ENCODE data around the gene KCNQ1OT1. TPM values are rescaled to one million over a fixed set of nuclear protein-coding genes. Genes with fewer than 3 reads are reported as not detected.

Gene KCNQ1OT1
- total and polyA plus RNA-seq, 4 donors = 0.05 to 4.9 (median 0.61) TPM

GRCh38 chr11:2580571-2581001 is 119.2 kb downstream of the KCNQ1OT1 start:
- H3K9me3 ChIP-seq (ENCODE audit: control insufficient read depth in 4 of 4, low read length in 3 of 4) = no peaks in the 10 kb centered on the region
- DNase-seq (ENCODE audit: low spot score) = no peak
- no peaks in the 10 kb centered on the region for H3K27me3 ChIP-seq (ENCODE audit: control insufficient read depth in 4 of 4, insufficient read depth in 4 of 4, low read length in 3 of 4)
- no peaks in the 10 kb centered on the region for H3K36me3 ChIP-seq (ENCODE audit: control insufficient read depth in 4 of 4, insufficient read depth in 3 of 4, low read depth in 1 of 4, low read length in 3 of 4)
- no peak overlapping the region for H3K27ac ChIP-seq (ENCODE audit: low read depth in 1 of 2, low read length in 2 of 2)
- no peaks in the 10 kb centered on the region for H3K4me1 ChIP-seq (ENCODE audit: control insufficient read depth in 4 of 4, insufficient read depth in 4 of 4, low read length in 3 of 4)
- no peak overlapping the region for H3K4me3 ChIP-seq (ENCODE audit: low read depth in 1 of 3, low read length in 3 of 3)
- H3K9ac ChIP-seq (ENCODE audit: low read depth in 1 of 2, low read length in 2 of 2) = no peak overlapping the region
- TF ChIP-seq FOXA1 (IDR thresholded peaks at IDR 0.05) (no peak), RXRA (IDR thresholded peaks at IDR 0.05) (no peak), RAD21 (IDR thresholded peaks at IDR 0.05) (no peak), ZBTB33 (IDR thresholded peaks at IDR 0.05) (no peak), SP1 (IDR thresholded peaks at IDR 0.05) (no peak), ATF3 (IDR thresholded peaks at IDR 0.05) (no peak), TAF1 (conservative IDR thresholded peaks at IDR 0.05) (no peak), FOXA2 (IDR thresholded peaks at IDR 0.05) (no peak)
- TF ChIP-seq, protein P1, sequence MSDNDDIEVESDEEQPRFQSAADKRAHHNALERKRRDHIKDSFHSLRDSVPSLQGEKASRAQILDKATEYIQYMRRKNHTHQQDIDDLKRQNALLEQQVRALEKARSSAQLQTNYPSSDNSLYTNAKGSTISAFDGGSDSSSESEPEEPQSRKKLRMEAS (IDR thresholded peaks at IDR 0.05) = no peak
- TF ChIP-seq, protein P2, sequence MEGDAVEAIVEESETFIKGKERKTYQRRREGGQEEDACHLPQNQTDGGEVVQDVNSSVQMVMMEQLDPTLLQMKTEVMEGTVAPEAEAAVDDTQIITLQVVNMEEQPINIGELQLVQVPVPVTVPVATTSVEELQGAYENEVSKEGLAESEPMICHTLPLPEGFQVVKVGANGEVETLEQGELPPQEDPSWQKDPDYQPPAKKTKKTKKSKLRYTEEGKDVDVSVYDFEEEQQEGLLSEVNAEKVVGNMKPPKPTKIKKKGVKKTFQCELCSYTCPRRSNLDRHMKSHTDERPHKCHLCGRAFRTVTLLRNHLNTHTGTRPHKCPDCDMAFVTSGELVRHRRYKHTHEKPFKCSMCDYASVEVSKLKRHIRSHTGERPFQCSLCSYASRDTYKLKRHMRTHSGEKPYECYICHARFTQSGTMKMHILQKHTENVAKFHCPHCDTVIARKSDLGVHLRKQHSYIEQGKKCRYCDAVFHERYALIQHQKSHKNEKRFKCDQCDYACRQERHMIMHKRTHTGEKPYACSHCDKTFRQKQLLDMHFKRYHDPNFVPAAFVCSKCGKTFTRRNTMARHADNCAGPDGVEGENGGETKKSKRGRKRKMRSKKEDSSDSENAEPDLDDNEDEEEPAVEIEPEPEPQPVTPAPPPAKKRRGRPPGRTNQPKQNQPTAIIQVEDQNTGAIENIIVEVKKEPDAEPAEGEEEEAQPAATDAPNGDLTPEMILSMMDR (IDR thresholded peaks at IDR 0.05; ENCODE audit: low read depth, low read length, missing input control) = no peak
- 92% methylated on average over 13 of the region's 13 CpGs for WGBS

DNA sequence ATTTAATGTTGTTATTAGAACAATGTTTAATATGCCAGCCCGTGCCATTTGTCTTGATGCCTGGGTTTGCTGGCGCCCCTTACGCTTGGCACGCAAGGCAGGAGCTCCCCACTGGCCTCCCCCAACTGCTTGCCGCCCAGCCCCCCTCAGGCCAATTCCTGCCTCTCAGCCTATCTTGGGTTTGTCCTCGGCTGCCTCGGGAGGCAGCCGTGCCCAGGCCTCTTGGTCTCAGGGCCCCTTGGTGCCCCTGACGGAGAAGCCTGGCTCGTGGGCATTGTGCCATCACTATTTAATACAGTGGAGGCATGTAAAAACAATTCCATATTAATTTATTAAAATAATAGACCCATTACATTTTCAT is 119.8 kb downstream of the KCNQ1OT1 start:
- WGBS = 87% methylated on average over 10 of the region's 10 CpGs
- Histone ChIP-seq H3K9ac (ENCODE audit: low read depth in 1 of 2, low read length in 2 of 2) (no peak overlapping the region), H3K4me3 (ENCODE audit: low read depth in 1 of 3, low read length in 3 of 3) (no peak overlapping the region), H3K27ac (ENCODE audit: low read depth in 1 of 2, low read length in 2 of 2) (no peak overlapping the region), H3K27me3 (ENCODE audit: control insufficient read depth in 4 of 4, insufficient read depth in 4 of 4, low read length in 3 of 4) (no peaks in the 10 kb centered on the region), H3K36me3 (ENCODE audit: control insufficient read depth in 4 of 4, insufficient read depth in 3 of 4, low read depth in 1 of 4, low read length in 3 of 4) (no peaks in the 10 kb centered on the region), H3K9me3 (ENCODE audit: control insufficient read depth in 4 of 4, low read length in 3 of 4) (no peaks in the 10 kb centered on the region), H3K4me1 (ENCODE audit: control insufficient read depth in 4 of 4, insufficient read depth in 4 of 4, low read length in 3 of 4) (no peaks in the 10 kb centered on the region)
- no peak for DNase-seq (ENCODE audit: low spot score)
- TF ChIP-seq, protein P1 (IDR thresholded peaks at IDR 0.05) = no peak
- no peak for TF ChIP-seq EGR1 (IDR thresholded peaks at IDR 0.05; ENCODE audit: low read depth in 2 of 2)
- TF ChIP-seq FOXA1 (IDR thresholded peaks at IDR 0.05) = no peak
- TF ChIP-seq, protein P2 (IDR thresholded peaks at IDR 0.05; ENCODE audit: low read depth, low read length, missing input control) = no peak
- no peak for TF ChIP-seq HNF4G (IDR thresholded peaks at IDR 0.05)
- no peak for TF ChIP-seq NR2F2 (IDR thresholded peaks at IDR 0.05)
- no peak for TF ChIP-seq REST (IDR thresholded peaks at IDR 0.05)
- no peak for TF ChIP-seq HNF4A (conservative IDR thresholded peaks at IDR 0.05)
- TF ChIP-seq RXRA (IDR thresholded peaks at IDR 0.05) = no peak
- TF ChIP-seq ATF3 (IDR thresholded peaks at IDR 0.05) = no peak
- TF ChIP-seq FOXA2 (IDR thresholded peaks at IDR 0.05) = no peak
- no peak for TF ChIP-seq RAD21 (IDR thresholded peaks at IDR 0.05)
- no peak for TF ChIP-seq ZBTB33 (IDR thresholded peaks at IDR 0.05)
- TF ChIP-seq YY1 (IDR thresholded peaks at IDR 0.05) = no peak
- no peak for TF ChIP-seq JUND (IDR thresholded peaks at IDR 0.05)
- TF ChIP-seq TAF1 (conservative IDR thresholded peaks at IDR 0.05) = no peak
- no peak for TF ChIP-seq SP1 (IDR thresholded peaks at IDR 0.05)
- no peak for TF ChIP-seq GABPA (IDR thresholded peaks at IDR 0.05 in 1 of 2, conservative IDR thresholded peaks at IDR 0.05 in 1 of 2)
